Measurements from ENCODE around the gene PPP4R4.
"Not testable (repeated sequence)": the region's sequence is repeated elsewhere in the genome, so short reads cannot be mapped to it uniquely, and the experiment has no call there.

The PPP4R4 gene

DNA sequence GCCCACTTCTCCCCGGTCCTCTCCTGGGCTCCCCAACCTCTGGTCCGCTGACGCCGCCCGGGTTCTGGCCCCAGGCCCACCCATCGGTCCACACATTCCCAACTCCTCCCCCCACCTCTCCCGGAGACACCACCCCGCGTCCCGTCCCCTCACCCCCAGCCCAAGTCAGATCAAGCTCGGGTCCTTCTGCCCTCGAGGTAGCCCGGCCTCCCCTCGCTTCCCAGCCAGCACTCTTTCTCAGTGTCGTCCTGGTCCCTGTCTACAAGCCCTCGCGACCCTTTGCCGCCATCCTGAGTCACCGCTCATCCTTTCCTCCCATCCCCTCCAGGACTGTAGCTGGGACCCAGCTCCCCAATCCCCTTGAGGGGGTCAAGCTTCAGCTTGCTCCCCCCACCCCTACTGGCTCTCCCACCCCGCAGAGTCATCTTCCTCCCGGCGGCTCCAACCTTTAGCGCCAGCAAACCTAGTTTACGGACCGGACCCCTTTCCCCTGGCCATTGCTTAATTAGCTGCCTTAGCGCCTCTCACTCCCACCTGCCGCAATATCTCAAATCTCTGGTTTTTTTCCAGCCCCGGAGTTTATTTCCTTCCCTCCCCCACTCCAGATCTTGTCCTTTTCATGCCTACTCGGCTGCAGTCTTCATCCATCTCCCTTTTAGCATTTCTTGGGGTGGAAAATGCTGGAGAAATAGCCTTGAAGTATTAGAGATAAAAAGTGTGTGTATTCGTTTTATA, 1.1 kb downstream of the PPP4R4 start:
- no peak for DNase-seq (ENCODE audit: low read depth)

DNA sequence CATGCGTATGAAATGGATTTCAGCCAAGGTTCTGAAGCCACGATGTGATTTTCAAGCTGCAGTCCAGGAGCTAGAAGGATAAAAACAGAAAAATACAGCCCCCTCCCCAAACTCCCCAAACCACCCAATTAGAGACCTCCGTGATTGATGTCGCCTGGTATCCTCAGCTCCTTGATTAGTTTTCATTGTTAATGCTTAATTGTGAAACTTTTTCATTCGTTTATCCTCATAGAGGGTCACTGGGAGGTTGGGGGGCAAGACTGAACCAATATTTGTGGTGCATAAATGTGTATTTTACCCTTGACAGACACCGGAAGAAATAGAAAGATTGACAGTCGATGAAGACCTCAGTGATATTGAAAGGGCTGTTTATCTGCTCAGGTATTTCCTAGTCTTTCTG, 1.6 kb downstream of the PPP4R4 start:
- no peak for DNase-seq (ENCODE audit: low read depth)
- no peak overlapping the region for H3K4me3 ChIP-seq (ENCODE audit: low read depth, low read length)

More for the DNA sequence above, 1.1 kb downstream of the PPP4R4 start:
- no peak overlapping the region for H3K4me3 ChIP-seq (ENCODE audit: low read depth, low read length)

DNA sequence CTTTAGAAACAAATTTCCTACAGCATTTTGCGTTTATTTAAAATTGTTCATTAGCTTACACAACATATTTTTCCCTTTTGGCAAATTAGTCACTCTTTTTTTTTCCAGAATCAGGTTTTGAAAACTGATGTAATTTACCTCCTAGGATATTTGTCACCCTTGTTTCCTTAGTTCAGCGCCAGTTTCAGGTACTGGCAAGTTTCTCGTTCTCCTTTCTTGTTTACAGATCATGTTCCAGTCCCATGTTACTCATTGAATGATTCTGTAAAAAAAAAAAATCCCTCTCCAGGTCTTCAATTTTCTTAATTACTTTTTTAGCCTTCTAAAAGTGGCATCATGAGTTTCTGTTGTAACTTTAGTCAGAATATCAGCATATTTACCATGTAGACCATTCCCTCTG, 2.7 kb downstream of the PPP4R4 start:
- DNase-seq (ENCODE audit: low read depth) = no peak
- no peak overlapping the region for H3K4me3 ChIP-seq (ENCODE audit: low read depth, low read length)

DNA sequence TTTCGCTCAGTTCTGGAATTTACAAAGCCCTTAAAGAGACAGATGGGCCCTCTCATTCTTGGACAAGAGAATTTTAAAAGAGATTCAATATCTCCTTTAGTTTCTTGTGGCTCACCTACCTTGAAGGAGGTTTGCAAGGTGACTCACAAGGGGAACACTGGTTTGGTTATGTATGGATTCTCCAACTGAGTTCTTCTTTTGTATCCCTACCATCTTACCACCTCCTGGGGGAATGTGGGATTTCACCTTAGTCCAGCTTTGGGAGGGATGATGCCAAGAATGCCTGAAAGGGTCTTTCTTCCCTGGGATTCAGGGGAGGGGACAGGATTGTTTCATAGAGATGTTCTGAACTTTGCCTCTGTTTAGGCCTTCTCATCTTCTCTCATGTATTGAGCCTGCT, 3.7 kb downstream of the PPP4R4 start:
- H3K4me3 ChIP-seq (ENCODE audit: low read depth, low read length) = no peak overlapping the region
- DNase-seq (ENCODE audit: low read depth) = no peak

DNA sequence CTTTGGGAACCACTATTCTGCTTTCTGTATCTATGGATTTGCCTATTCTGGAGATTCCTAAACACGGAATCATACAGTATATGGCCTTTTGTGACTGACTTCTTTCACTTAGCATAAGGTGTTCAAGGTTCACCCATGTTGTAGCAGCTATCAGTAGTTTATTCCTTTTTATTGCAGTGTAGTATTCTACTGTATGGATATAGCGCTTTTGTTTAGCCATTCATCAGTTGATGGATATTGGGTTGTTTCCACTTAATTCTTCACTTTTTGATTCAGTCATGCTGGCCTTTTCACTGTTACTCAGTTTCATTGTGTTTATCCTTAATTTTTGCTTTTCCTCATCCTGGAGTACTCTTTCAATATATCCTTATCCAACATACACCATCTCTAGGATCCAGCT, 5.1 kb downstream of the PPP4R4 start:
- H3K4me3 ChIP-seq (ENCODE audit: low read depth, low read length) = no peak overlapping the region
- DNase-seq (ENCODE audit: low read depth) = no peak

DNA sequence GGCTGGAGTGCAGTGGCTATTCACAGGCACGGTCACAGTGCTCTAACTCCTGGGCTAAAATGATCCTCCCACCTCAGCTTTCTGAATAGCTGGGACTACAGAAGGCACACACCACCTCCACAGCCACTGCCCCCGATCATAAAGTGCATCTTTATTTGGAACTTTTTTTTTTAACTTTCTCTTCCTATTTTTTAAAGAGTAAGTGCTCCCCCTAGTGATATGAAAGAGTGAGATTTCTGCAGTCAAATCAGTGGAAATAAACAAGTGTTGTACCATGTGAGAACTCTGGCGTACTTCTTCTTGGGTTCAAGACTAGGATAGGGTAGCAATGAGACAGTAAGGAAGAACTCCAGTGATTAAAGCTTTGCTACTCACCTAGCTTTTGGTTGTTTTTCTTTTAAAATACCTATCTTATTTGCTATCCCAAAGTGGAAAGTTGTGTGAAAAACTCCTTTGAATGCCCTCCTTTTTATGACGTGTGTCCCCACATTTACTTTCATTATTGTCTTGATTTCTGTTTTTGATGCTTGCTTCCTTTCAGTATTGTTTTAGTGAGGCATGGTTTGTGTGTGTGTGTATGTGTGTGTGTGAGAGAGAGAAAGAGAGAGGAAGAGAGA, 6.6 kb downstream of the PPP4R4 start:
- no peak for DNase-seq (ENCODE audit: low read depth)
- H3K4me3 ChIP-seq (ENCODE audit: low read depth, low read length) = no peak overlapping the region

DNA sequence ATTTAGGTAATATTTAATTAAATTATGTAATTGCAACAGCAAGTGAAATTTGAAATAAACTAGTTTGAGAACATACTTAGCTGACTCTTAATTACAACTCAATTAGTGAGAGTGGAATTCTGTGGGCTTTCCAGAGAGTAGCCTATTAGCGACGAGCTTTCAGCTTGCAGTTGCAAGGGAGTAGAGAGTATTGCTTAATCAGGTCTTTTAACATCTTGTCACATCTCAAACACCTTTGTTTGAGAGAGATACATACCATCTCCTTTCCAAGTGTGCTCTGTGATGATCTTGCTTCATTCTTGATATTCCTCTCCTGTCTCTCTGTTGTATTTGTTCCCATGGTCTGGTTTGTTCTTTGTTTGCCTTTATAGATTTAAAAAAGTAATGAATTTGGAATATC, 7.7 kb downstream of the PPP4R4 start:
- H3K4me3 ChIP-seq (ENCODE audit: low read depth, low read length) = no peak overlapping the region
- DNase-seq (ENCODE audit: low read depth) = no peak

DNA sequence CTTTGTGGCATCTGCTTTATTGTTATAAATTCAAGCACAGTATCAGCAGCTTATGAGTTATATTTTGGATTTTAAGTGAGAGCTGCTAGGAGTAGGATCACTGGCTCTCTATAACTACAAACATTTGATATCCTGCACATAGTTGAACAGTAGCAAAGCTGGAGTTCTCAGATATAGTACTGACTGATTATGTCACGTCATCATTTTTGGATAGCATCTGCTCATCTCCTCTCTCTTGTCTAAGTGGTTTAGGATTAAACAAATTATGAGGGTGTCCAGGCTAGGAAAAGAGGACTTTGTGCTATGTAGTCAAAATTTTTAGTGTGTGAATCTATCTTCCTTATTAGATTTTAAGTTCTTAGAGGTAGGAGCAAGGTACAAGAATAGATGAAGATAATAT, 18.4 kb downstream of the PPP4R4 start:
- no peak for DNase-seq (ENCODE audit: low read depth)
- no peak overlapping the region for H3K4me3 ChIP-seq (ENCODE audit: low read depth, low read length)

DNA sequence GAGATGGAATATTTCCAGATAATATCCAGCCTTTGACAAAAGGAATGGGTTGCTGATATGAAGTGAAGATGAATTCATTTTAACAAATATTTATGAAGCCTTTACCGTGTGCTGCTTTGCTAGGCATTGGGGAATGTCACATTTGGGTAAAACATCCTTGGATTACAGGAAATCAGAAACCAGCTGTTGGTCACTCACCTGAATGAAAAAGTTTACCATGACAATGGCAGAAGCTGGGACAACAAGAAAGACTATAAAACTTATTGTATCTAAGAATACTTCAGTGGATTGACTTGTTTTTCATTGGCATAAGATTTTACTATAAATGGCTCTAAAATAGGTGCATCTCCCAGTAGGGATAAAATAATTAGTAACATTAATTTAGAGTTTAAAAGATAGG, 19.7 kb downstream of the PPP4R4 start:
- H3K4me3 ChIP-seq (ENCODE audit: low read depth, low read length) = no peak overlapping the region
- no peak for DNase-seq (ENCODE audit: low read depth)

DNA sequence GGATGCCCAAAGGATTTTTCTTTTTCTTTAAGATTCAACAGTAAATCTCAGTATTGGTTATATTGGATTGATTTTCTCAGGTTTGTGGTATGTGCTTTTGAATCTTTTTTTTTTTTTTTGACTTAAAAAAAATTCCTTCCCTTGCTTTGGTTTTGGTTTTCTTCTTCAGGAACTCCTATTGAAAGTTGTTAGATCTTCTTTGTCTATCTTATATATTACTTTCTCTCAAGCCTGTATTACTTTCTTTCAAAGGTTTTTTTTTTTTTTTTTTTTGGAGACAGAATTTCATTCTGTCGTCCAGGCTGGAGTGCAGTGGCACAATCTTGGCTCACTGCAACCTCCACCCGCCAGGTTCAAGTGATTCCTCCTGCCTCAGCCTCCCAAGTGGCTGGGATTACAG, 21.9 kb downstream of the PPP4R4 start:
- H3K4me3 ChIP-seq (ENCODE audit: low read depth, low read length) = no peak overlapping the region
- no peak for DNase-seq (ENCODE audit: low read depth)

DNA sequence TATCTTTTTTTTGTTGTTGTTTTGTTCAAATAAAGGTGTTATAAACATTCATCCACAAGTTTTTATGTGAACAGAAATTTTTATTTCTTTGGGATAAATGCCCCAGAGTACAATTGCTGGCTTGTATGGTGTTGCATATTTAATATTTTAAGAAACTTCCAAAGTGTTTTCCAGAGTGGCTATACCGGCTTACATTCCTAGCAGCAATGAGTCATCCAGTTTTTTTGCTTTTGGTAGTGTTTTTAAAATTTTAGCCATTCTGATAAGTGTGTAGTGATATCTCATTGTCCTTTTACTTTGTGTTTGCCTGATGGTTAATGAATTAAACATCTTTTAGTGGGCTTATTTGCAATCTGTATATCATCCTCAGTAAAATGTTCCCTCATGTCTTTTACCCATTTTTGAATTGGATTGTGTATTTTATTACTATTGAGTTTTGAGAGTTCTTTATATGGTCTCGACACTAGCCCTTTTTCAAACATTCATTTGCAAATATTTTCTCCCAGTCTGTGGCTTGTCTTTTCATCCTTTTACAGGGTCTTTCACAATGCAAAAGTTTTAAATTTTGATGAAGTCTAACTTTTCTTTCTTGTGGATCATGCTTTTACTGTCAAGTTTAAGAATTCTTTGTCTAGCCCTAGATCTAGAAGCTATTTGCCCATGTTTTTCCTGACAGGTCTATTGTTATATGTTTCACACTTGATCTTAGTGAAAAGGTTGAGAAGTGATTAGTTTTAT, 29.5 kb downstream of the PPP4R4 start:
- no peak for DNase-seq (ENCODE audit: low read depth)
- H3K4me3 ChIP-seq (ENCODE audit: low read depth, low read length) = no peak overlapping the region

DNA sequence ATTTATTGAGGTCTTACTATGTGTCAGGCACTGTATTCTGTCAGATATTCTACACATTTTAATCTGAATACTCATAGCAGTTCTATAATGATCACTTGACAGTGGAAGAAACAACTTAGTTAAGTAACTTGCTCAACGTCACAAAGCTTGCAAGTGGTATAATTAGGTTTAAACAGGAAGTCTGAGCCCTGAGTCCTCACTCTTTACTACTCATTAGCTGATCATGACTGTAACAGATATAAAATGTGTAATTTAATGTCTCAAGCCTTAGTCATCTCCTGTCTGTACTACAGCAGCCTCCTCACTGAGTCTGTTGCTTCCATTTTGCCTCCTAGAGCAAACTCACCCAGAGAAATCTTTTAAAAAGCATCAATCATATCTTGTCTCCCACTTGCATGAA, 38.9 kb downstream of the PPP4R4 start:
- no peak overlapping the region for H3K4me3 ChIP-seq (ENCODE audit: low read depth, low read length)
- DNase-seq (ENCODE audit: low read depth) = peak; percentile 11

DNA sequence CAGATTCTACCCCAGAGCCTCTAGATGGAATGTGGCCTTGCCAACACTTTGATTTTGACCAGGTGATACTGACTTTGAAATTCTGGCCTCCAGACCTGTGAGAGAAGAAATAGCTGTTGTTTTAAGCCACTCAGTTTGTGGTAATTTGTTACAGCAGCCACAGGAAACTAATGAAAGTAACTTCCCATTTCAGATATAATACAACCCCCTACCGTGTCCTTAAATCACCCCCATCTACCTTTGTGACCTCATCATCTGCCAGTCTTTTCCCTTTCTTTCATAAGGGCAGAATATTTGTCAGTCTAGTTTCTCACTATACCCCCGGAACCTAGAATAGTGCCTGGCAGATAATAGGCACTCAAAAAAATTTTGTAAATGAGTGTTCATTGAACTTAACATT, 39.6 kb downstream of the PPP4R4 start:
- no peak overlapping the region for H3K4me3 ChIP-seq (ENCODE audit: low read depth, low read length)
- DNase-seq (ENCODE audit: low read depth) = no peak

DNA sequence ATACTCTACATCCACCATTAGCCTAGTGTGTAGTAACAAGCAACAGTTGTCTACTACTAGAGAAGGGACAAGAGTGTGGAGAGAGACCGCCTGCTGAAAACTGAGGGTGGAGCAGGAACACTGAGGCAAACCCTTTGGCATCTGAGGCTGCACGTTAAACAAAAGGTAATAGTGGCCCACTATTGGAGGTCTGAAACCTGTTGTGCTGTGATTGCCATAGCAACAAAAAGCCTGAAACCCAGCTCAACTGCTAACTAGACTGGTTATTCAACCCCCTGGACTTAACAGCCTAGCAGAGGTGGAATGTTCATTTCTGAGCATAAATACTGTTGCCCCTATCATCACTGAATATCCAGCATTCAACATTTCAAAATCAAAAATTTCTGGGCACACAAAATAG, 43.0 kb downstream of the PPP4R4 start:
- H3K4me3 ChIP-seq (ENCODE audit: low read depth, low read length) = no peak overlapping the region
- DNase-seq (ENCODE audit: low read depth) = no peak

DNA sequence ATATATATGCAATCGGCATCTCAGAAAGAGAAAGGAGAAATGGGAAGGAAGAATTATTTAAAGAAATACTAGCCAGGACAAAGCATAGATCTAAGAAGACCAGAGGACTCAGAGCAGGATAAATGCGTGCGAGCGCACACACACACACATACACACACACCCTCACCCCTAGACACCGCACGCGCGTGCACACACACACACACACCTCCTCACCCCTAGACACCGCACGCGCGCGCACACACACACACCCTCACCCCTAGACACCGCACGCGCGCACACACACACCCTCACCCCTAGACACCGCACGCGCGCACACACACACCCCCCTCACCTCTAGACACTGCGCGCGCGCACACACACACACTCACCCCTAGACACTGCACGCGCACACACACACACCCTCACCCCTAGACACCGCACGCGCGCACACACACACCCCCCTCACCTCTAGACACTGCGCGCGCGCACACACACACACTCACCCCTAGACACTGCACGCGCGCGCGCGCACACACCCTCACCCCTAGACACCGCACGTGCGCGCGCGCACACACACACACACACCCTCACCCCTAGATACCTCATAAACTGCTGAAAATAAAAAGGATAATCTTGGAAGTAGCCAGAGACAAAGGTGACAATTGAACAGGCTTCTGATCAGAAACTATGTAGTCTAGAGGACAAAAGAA, 44.2 kb downstream of the PPP4R4 start:
- H3K4me3 ChIP-seq (ENCODE audit: low read depth, low read length); DNase-seq (ENCODE audit: low read depth): not testable (repeated sequence)

DNA sequence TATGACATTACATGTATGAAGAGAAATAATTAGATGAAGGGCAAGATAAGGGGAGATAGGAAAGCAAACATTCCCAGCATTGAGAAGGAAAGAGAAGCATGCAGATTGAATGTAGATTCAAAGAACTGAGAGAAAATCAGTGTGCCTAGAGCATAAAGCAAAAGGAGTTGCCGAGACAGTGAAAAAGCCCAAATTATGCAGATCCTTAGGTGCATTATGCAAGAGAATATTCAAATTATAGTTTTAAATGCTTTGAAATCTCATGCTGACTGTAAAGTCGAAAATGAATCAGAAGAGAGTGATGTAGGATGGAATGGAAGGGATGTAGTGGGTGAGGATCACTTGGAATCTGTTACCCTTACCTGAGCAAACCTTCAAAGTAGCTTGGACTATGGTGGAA, 49.9 kb downstream of the PPP4R4 start:
- no peak for DNase-seq (ENCODE audit: low read depth)
- no peak overlapping the region for H3K4me3 ChIP-seq (ENCODE audit: low read depth, low read length)

DNA sequence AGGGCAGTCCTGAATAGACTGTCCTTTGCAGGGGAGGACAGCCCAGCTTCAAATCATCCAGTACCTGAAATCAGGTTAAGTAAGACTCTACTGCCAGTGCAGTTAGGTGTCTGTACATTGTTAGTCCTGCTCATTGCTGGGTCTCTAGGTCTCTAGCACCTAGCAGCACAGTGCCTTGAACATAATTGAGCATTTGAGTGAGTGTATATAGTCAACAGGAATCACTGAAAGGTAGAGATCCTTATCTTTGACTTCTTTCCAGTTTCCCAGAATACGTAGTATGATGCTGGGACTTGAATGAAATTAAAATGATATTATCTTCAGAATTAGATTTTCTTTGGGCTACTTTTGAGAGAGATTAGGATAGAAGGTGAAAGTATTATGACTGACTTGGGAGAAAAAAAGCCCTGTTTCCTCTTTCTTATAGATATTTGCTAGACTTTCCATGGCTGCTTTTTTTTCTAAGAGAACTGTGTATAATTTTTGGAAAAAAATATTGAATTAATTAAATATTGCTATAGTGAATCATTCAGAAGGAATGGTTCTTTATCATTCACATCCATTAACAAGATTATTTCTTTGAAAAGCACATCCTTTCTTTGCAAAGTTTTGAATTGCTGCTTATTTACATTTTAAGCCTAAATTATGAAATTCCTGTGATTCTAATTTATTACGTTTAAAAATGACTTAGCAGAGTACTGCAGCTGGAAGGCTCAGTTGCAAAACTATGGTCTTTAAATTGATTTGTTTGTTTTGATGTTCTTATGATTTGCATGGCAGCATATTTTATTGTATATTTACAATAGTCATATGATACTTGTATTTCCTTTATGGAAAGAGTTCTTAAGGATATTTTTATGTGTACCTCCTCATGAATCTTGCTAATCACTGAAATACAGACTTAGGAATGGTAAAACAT, 51.6 kb downstream of the PPP4R4 start:
- DNase-seq (ENCODE audit: low read depth) = no peak
- no peak overlapping the region for H3K4me3 ChIP-seq (ENCODE audit: low read depth, low read length)

DNA sequence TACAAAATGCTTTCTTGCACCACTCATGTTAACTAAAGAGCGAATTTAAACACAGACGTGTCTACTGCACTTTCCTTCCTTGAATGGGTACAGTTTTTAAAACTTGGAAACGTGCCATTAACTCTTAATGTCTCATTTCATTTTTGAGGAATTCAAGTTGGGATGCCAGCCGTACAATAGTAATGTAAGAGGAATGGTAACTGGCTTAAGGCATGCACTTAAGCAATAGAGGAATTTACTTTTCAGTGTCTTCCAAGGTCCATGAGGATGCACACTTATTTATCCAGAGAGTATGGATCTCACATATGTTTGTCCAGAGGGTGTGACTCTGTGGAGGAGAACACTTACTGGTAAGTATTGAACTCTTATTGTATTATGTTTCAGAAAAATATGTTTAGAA, 52.9 kb downstream of the PPP4R4 start:
- DNase-seq (ENCODE audit: low read depth) = no peak
- H3K4me3 ChIP-seq (ENCODE audit: low read depth, low read length) = no peak overlapping the region

DNA sequence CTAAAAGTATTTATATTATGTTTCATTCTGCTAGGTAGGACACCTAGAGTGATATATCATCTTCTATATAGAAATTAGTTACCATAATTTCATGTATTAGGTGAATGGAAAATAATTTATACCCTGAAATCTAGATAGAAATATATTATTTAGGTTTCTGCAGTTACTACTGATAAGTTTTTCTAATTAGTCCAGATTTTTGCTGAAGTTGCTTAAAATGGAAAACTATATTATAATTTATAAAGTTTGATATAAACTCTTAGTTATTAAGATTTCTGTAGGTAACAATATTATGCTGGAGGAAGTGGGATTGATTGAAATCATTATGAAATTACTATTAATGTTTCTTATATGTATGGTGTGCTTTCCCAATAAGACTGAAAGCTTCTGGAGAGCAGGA, 62.9 kb downstream of the PPP4R4 start:
- DNase-seq (ENCODE audit: low read depth) = no peak
- no peak overlapping the region for H3K4me3 ChIP-seq (ENCODE audit: low read depth, low read length)

All from skeletal muscle cell (primary cell).